COR-L47 (cell line): ENCODE results near the gene NAA80.
"Not testable (repeated sequence)": the region's sequence is repeated elsewhere in the genome, so short reads cannot be mapped to it uniquely, and the experiment has no call there.

ENCODE experiments used
- DNase-seq: peaks from one replicate; lab custom pipeline; 2025; lab: John Stamatoyannopoulos, UW

Gene NAA80

DNA sequence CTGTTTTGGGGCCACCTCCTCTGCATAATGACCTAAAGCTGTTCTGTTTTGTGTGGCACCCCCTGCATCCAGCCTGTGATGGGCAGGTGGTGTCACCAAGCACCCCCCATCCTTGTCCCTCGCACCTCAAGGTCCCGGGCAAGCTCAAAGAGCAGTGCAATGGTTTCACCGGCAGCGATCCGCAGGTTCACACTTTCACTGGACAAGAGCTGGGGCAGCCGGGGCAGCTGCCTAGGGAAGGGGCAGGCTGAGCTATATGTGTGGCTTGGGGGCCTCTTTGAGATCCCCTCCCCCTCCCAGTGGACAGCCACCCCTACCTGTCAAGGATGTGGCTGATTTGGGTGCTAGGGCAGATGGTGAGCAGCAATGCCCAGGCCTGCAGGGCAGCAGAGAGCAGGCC, 10.1 kb downstream of the NAA80 start:
- DNase-seq, result no peak

DNA sequence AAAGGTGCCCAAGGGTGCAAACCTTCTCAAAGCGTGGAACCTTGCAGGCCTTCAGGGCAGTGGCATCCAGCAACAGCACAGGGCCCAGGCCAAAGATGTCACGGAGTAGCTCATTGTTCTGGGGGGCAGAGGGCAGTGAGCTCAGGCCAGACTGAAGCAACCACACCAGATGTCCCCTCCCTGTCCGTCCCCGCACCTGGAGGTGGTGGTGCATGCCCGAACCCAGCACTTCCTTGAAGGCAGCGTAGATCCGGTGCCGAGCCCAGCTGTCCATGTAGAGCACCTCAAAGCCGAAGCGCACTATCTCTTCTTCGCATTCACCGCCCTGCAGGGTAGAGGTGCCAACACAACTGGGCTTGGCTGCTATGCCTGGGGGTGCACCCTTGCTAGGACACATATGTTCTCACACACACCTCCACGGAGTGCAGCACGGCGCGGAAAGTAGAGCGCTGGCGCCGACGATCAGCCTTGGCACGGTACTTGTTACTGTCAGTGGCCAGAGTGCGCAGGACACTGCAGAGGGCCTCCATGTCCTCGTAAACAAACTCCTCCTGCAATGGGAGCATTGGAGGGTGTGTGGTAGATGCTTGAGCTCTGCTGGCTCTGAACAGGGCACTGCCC, 10.7 kb downstream of the NAA80 start:
- no peak for DNase-seq

DNA sequence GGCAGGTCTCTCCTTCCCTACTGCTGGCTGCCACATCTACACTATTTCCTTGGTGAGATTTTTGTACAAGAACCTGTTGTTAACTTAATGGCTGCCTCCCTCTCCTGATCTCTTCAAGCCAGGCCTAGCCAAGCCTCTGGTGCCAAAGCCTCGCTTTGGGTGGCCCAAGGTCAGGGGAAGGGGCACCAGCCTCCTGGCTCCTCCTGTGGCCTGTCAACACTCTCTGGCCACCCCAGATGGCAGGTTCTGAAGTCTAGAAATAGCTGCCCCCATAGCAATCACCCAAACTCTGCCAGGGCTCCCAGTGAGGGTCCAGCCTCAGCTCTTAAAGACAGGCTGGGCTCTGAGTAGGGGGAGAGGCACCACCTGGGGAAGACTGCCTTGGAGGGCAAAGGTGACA, 11.9 kb downstream of the NAA80 start:
- no peak for DNase-seq

DNA sequence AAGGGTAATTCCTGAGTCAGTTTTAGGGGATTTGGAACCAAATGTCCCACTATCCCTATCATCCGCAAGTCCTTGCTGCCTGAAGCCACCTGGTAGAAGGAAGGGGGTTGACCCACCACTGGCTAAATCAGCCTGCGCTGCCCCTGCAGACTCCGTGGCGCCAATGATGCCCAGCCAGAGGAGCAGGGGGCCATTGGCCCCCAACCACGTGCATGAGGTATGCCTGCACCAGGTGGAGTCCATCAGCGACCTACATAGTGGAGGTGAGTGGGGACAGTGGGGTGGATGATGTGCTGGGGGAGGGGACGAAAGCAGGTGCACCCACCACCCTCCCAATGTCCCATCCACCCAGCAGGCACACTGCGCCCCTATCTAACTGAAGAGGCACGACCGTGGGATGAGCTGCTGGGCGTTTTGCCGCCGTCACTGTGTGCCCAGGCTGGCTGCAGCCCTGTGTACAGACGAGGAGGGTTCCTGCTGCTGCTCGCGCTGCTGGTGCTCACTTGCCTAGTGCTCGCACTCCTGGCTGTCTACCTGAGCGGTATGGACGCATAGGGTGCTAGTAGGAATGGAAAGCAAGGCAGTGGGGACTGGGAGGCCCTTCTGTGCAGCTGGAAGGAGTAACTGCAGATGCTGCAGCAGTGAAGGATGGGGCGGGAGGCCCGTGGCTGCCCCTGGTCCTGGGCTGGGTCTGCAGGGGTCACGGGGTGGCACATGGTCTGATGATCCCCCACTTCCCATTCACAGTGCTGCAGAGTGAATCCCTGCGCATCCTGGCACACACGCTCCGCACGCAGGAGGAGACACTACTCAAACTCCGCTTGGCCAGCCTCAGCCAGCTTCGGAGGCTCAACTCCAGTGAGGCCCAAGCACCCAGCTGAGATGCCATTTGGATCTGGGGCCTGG, 12.6 kb downstream of the NAA80 start:
- no peak for DNase-seq

DNA sequence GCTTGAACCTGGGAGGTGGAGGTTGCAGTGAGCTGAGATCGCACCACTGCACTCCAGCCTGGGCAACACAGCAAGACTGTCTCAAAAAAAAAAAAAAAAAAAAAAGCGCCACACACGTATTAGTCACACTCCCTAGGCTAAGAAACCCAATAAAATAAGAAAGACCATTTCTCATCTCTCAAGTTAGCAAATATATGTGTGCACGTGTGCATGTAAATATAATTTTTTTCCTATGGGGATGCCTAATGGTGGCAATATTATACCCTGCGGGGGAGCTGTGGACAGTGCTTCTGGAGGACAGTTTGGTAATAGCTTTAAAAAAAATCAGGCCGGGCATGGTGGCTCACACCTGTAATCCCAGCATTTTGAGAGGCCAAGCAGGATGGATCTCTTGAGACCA, 15.1 kb downstream of the NAA80 start:
- not testable (repeated sequence) for DNase-seq

DNA sequence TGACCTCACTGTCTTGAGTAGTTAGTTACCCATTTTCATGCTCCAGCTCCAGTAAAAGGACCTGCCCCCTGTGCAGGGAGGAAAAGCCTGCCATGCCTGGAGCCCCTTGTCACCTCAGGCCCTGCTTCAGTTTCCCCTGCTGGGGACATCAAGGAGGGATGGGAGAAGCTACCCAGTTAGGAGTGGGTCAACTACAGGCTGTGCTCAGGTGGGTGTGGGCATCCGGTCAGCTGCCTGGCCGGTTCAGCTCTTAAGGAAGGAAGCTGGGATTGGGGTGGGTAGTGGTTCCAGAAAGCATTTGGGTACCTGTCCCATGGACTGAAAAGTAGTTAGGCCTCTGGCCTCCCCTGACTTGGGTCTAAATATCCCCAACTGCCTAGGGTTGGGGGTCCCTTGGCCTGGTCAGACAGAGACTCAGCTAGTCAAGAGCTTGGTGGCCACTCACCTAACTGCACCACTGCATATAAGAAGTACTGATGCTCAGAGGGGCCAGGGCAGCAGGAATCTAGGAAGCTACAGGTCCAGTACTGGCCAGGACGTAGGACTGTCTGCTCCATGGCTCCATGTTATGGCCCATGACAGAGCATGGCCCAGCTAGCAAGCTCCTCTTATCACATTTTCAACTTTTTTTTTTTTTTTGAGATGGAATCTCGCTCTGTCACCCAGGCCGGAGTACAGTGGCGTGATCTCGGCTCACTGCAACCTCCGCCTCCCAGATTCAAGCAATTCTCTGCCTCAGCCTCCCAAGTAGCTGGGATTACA, 19.8 kb downstream of the NAA80 start:
- DNase-seq, result no peak

DNA sequence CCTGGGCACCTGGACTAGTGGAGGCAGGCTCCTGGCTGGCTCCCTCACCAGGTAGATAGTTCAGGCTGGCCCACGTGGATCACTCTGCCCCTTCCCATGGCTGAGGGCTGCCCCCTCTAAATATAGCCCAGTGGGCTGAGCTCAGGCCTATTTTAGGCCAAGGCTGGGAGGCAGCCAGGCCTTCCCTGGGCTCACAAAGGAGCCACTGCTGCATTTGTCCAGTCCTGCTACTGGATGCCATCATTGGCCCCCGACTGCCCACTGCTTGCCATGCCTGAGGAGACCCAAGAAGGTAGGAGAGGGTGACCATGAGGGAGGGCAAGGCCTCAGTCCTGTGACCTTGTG, 20.4 kb downstream of the NAA80 start, which contains the start of gene LSMEM2:
Gene LSMEM2 (plus strand): TSS at position 208 of the 345 bp plus-strand sequence. CDS start 27 bp downstream, at position 235.
- no peak for DNase-seq

DNA sequence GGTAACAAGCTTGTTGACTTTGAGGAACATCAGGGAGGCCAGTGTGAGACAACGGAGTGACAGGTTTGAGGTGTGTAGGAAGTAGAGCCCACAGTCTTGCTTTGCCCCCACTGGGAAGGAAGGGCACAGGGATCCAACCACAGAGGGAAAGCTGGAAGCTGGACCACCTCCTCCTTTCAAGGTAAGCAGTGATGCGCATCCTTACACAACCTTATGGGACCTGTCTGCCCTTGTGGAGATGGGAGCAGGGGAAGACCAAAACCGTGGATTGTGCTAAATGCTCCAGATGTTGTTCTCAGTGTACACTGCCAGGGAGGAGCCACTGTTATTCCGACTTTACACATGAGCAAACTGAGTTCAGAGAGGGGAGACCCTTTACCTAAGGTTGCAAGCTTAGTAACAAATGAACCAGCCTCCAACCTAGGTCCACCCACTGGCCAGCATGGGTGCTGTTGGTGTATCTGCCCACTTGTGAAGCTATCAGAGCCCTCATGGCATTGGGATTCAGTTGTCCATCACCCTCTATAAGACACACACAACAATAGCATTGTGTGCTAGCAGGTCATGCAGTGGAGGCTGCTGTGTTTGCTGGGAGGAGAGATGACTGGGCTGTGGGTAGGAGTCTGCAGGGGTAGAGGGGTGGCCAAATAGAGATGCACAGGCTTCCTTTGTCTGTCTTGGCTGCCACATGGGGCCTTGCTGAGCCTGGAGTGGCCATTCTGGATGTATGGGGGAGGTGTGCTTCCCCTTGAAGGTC, 20.9 kb downstream of the NAA80 start:
- no peak for DNase-seq

DNA sequence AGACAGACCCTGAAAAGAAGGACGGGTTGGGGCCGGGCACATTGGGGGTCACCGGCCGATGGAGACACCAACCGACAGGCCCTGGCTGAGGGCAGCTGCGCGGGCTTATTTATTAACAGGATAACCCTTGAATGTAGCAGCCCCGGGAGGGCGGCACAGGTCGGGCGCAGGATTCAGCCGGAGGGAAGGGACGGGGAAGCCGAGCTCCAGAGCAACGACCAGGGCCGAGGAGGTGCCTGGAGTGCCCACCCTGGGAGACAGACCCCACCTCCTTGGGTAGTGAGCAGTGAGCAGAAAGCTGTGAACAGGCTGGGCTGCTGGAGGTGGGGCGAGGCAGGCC, 22.5 kb downstream of the NAA80 start:
- DNase-seq, result no peak

DNA sequence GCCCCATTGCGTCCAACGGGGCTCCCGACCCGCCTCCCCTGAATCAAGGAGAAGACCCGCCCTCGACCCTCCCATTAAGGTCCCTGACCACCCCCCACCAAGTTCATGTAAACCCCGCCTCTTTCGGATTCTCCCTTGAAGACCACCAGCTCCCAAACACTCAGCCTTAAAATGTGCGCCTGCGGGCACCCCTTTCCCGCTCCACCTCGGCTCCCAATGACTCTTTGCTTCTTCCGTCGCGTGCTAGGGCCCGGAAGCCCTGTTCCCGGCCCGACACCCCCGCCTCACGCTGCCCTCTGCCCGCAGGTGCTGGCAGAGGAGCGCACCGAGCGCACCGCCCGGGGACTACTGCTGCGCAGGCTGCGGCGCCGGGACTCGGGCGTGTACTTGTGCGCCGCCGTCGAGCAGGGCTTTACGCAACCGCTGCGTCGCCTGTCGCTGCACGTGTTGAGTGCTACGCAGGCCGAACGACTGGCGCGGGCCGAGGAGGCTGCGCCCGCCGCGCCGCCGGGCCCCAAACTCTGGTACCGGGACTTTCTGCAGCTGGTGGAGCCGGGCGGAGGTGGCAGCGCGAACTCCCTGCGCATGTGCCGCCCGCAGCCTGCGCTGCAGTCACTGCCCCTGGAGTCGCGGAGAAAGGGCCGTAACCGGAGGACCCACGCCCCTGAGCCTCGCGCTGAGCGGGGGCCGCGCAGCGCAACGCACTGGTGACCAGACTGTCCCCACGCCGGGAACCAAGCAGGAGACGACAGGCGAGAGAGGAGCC, 23.0 kb downstream of the NAA80 start:
- no peak for DNase-seq

DNA sequence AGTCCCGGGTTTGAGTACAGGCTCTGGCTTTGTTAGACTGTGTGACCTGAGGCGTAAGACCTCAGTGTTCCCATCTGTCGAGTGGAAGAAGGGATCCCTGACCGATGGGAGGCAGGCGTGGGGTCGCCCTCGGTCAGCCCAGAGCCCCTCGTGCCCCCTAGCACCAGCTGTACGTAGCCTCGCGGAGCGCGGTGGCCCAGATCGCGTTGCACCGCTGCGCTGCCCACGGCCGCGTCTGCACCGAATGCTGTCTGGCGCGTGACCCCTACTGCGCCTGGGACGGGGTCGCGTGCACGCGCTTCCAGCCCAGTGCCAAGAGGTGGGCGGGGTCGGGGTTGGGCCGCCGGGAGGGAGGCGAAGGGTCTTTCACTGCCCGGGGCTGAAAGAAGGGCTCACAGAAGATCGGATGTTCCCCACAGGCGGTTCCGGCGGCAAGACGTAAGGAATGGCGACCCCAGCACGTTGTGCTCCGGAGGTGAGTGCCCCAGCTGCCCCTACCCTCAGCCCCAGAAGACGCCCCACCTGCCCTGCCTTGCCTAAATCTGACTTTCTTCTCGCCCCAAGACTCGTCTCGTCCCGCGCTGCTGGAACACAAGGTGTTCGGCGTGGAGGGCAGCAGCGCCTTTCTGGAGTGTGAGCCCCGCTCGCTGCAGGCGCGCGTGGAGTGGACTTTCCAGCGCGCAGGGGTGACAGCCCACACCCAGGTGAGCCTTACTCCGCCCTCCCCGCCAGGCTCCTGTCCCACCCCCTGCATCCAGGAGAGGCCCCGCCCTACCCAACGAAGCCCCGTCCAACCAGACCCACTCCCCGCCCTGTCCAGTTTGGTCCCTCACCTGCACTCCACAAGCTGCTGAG, 23.8 kb downstream of the NAA80 start:
- DNase-seq, result no peak

DNA sequence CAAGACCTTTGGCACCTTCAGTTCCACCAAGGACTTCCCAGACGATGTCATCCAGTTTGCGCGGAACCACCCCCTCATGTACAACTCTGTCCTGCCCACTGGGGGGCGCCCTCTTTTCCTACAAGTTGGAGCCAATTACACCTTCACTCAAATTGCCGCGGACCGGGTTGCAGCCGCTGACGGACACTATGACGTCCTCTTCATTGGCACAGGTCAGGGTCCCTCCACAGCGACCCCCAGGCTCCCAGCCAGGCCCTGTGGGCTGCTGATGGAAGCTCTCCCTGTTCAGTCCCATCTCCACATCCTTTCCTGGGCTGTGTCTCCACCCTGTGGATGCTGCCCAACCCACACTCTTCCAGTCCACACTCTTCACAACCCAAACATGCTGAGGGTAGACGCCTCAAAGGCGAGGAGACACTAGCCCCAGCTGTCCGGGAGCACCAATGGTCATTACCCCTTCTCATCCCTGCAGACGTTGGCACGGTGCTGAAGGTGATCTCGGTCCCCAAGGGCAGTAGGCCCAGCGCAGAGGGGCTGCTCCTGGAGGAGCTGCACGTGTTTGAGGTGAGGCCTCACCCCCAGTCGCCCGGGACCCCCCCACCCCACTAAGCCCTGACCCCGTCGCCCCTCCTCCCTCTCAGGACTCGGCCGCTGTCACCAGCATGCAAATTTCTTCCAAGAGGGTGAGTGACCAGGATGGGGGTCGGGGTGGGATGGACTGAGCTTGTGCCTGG, 24.7 kb downstream of the NAA80 start:
- peak; percentile 46 for DNase-seq

DNA sequence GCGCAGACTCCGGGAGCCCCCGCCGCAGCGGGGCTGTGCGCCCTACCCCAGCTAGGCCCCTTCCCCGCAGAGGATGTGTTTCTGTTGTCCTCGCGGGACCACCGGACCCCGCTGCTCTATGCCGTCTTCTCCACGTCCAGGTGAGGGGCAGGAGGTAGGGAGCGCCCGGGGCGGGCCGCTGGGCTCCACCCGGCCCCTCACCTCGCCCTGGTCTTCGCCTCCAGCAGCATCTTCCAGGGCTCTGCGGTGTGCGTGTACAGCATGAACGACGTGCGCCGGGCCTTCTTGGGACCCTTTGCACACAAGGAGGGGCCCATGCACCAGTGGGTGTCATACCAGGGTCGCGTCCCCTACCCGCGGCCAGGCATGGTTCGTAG, 25.5 kb downstream of the NAA80 start:
- no peak for DNase-seq

DNA sequence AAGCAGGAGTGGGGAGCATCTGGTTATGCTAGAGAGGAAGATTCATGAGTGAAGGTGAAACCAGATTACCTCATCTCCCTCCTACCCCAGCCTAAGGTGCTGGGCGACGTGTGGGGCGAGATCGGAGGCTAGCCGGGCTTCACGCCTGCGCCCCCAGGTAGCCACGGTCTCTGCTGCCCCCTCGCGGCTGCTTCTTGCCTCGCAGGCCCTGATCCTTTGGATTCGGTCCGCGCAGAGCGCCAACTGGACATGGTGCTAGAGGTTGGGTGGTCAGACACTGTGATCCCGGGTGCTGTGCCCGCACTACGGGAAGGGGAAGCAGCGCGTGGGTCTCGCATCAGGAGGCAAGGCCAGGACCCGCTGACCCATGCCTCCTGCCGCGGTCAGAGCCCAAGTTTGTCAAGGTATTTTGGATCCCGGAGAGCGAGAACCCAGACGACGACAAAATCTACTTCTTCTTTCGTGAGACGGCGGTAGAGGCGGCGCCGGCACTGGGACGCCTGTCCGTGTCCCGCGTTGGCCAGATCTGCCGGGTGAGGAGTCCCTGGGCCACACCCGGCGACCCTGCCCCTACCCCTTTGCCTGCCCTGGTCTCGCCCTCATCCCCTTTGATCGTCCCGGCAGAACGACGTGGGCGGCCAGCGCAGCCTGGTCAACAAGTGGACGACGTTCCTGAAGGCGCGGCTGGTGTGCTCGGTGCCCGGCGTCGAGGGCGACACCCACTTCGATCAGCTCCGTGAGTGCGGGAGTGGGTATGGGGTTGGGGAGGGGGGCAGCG, 26.1 kb downstream of the NAA80 start:
- peak; percentile 67 for DNase-seq

DNA sequence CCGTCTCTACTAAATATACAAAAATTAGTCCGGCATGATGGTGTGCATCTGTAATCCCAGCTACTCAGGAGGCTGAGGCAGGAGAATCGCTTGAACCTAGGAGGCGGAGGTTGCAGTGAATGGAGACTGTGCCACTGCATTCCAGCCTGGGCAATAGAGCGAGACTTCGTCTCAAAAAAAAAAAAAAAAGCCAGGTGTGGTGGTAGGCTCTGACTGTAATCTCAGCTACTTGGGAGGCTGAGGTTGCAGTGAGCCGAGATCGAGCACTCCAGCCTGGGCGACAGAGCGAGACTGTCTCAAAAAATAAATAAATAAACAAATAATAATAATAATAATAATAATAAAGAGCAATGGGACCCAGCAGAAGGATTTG, 26.7 kb downstream of the NAA80 start:
- not testable (repeated sequence) for DNase-seq

DNA sequence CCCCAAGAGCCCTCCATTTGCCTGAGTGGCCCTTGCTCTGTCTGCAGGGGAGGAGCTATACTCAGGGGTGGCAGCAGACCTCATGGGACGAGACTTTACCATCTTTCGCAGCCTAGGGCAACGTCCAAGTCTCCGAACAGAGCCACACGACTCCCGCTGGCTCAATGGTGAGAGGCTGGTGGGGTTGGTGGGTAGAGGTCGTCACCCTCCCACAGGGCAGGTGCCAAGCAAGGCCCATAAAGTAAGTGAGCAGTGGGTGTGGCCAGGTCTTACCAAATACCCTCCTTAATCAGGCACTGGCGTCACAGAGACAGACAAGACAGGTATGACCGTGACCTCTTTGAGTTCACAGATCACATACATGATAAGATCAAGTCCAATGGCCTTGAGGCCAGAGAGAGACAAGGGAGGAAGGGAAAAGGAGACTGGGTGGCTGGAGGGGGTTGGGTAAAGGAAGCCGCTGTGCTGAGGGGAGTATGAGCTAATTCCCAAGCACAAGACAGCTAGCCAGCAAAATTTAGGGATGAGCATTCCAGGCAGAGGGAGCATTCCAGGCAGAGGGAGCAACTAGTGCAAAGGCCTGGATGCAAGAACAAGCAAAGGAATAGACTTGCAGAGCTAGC, 27.8 kb downstream of the NAA80 start:
- no peak for DNase-seq

DNA sequence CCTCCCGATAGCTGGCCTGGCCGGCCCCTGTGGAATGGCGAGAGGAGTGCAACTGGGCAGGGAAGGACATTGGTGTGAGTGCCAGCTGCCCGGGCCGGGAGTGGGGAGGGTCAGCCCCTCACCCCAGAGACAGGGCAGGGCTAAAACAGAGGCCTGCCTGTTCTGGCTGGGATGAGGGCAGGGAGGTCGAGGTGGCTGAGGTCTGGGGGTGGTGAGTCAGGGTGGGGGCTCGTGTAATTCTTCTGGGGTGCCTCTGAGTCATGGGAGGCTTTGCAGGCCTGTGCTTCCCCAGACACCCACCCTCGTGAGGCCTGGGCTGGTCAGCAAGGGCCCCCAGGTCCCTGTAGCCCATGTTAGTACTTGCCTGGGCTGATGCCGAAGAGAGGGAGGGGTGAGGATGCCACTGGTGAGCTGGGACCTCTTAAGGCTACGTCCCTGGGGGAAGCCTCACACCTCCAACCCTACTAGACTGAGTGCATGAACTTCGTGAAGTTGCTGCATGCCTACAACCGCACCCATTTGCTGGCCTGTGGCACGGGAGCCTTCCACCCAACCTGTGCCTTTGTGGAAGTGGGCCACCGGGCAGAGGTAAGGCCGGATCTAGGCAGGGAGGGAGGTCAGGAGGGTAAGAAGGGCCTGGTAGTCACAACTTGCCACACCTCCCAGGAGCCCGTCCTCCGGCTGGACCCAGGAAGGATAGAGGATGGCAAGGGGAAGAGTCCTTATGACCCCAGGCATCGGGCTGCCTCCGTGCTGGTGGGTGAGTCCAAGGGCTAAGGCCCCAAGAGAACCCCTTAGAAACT, 28.6 kb downstream of the NAA80 start:
- no peak for DNase-seq

DNA sequence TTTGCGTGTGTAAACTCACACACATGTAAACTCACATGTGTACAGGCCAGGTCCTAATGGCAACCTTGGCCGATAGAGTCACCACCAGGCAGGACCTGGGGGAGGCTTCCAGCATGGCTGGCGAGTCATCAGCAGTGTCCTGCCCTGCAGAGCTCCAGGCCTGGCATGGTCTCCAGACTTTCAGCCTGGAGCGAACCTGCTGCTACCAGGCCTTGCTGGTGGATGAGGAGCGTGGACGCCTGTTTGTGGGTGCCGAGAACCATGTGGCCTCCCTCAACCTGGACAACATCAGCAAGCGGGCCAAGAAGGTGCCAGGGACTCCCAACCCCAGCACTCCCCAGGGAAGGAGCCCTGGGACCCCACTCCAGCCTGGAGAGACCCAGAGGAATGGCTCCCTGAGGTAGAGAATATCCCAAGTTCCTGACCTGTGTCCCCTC, 29.2 kb downstream of the NAA80 start:
- DNase-seq, result no peak
